Measurements from ENCODE around the gene RFLNA. TPM values are rescaled to one million over a fixed set of nuclear protein-coding genes. Genes with fewer than 3 reads are reported as not detected.

The RFLNA gene
- total and polyA plus RNA-seq, 2 of the 13 experiments (the other 11 are each of a cell fraction or from before 2014, with no cell fraction given) = not detected

DNA sequence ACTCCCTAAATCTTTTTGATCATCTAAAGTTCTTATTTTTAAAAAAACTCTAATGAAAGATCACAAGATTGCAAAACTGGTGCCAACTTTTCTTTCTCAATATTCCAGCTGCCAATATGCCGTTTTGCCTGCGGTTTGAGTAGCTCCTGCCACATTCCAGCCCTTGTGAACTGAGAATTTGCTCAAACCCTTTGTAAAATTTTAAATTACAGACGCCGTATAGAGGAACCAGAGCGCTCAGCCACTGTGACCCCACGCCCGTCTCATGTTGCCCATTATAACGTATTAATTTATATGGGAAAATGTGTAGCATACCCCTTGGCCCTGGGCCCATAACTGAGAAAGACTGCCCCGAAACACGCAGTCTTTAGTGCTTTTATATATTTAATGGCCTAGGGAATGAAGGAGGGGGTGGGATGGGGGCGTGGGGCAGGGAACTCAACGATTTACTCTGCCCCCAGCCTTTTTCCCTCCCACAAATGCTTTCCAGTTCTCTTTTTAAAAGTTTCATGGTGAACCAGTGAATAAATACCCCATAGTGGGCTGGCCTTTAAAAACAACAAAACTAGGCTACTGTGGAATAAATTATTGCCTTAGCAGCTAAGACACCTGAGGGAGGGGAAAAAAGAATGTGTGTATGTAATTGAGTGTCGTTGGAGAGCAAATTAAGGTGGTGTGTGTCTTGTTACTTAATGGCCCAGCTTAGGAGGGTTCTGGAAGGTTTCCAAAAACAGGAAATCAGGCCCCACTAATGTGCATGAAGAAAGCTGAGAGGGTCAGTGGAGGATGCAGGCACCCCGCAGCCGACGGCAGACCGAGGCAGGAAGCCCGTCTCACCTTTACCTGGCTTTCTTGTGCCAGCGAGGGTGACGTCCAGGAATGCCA lies 45.7 kb upstream of the RFLNA start:
- ChIA-PET POLR2A (no interaction called here), CTCF (ENCODE audit: low intra/inter-chr PET ratio, low total read pairs) (no interaction called here)
- BruUV-seq (replicated peaks) = no TSS peak
- no peaks in the 10 kb centered on the region for H3K9me3 ChIP-seq (ENCODE audit: low read length)
- H3K27ac ChIP-seq (ENCODE audit: extremely low read length, insufficient read depth, low read length) = no peak overlapping the region
- in situ Hi-C loops (cut with HindIII; ENCODE audit: extremely low pct_ligation_motif_present, low pct_unique_long_range_greater_than_20kb) = no loop called here
- ATAC-seq (no peak), DNase-seq (ENCODE audit: low spot score) (no peak), FAIRE-seq (no peak)
- TF ChIP-seq DRAP1 (CRISPR knock-in tag; IDR thresholded peaks at IDR 0.05) = no peak
- no peak for TF ChIP-seq HBP1 (CRISPR knock-in tag; IDR thresholded peaks at IDR 0.05; ENCODE audit: low read depth)
- TF ChIP-seq ATF1 (CRISPR knock-in tag; IDR thresholded peaks at IDR 0.05) = no peak
- TF ChIP-seq, protein P1, sequence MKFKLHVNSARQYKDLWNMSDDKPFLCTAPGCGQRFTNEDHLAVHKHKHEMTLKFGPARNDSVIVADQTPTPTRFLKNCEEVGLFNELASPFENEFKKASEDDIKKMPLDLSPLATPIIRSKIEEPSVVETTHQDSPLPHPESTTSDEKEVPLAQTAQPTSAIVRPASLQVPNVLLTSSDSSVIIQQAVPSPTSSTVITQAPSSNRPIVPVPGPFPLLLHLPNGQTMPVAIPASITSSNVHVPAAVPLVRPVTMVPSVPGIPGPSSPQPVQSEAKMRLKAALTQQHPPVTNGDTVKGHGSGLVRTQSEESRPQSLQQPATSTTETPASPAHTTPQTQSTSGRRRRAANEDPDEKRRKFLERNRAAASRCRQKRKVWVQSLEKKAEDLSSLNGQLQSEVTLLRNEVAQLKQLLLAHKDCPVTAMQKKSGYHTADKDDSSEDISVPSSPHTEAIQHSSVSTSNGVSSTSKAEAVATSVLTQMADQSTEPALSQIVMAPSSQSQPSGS (CRISPR knock-in tag; IDR thresholded peaks at IDR 0.05) = no peak
- no peak for TF ChIP-seq HDAC2 (CRISPR knock-in tag; IDR thresholded peaks at IDR 0.05)
- TF ChIP-seq ZNF343 (CRISPR knock-in tag; IDR thresholded peaks at IDR 0.05) = no peak
- TF ChIP-seq, protein P2, sequence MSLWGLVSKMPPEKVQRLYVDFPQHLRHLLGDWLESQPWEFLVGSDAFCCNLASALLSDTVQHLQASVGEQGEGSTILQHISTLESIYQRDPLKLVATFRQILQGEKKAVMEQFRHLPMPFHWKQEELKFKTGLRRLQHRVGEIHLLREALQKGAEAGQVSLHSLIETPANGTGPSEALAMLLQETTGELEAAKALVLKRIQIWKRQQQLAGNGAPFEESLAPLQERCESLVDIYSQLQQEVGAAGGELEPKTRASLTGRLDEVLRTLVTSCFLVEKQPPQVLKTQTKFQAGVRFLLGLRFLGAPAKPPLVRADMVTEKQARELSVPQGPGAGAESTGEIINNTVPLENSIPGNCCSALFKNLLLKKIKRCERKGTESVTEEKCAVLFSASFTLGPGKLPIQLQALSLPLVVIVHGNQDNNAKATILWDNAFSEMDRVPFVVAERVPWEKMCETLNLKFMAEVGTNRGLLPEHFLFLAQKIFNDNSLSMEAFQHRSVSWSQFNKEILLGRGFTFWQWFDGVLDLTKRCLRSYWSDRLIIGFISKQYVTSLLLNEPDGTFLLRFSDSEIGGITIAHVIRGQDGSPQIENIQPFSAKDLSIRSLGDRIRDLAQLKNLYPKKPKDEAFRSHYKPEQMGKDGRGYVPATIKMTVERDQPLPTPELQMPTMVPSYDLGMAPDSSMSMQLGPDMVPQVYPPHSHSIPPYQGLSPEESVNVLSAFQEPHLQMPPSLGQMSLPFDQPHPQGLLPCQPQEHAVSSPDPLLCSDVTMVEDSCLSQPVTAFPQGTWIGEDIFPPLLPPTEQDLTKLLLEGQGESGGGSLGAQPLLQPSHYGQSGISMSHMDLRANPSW (CRISPR knock-in tag; IDR thresholded peaks at IDR 0.05; ENCODE audit: borderline replicate concordance) = no peak
- no peak for TF ChIP-seq NFKB2 (CRISPR knock-in tag; IDR thresholded peaks at IDR 0.05; ENCODE audit: borderline replicate concordance)
- TF ChIP-seq FOXC1 (CRISPR knock-in tag; IDR thresholded peaks at IDR 0.05; ENCODE audit: borderline replicate concordance) = no peak
- TF ChIP-seq MEIS1 (CRISPR knock-in tag; IDR thresholded peaks at IDR 0.05; ENCODE audit: borderline replicate concordance) = no peak
- no peak for TF ChIP-seq RNF219 (CRISPR knock-in tag; IDR thresholded peaks at IDR 0.05)
- TF ChIP-seq ZNF556 (CRISPR knock-in tag; IDR thresholded peaks at IDR 0.05; ENCODE audit: borderline replicate concordance) = no peak
- no peak for TF ChIP-seq ZNF496 (CRISPR knock-in tag; IDR thresholded peaks at IDR 0.05; ENCODE audit: insufficient replicate concordance)
- no peak for TF ChIP-seq STAG1 (CRISPR knock-in tag; IDR thresholded peaks at IDR 0.05)
- H3K9ac ChIP-seq (ENCODE audit: insufficient read depth, low read depth, low read length) = no peak overlapping the region
- intact Hi-C loops (cut with micrococcal nuclease; ENCODE audit: unreplicated experiment) = no loop called here
- H3K79me2 ChIP-seq (ENCODE audit: insufficient read depth, low read length) = no peaks in the 10 kb centered on the region
- peaks cover 1 to 41% of the 10 kb centered on the region in 2 experiments; a peak in 2 of 5 replicates for H3K27me3 ChIP-seq (ENCODE audit: control insufficient read depth in 1 of 2, insufficient read depth in 2 of 2, low read length in 2 of 2)
- no peaks in the 10 kb centered on the region for H3K36me3 ChIP-seq (replicated peaks in 1 of 2; ENCODE audit: control insufficient read depth in 1 of 2, insufficient read depth in 2 of 2, low read length in 2 of 2)
- H3K4me3 ChIP-seq (replicated peaks in 1 of 3; ENCODE audit: insufficient read depth in 1 of 3, low read depth in 2 of 3, low read length in 3 of 3) = no peak overlapping the region
- 55% methylated on average over 19 of the region's 20 CpGs for WGBS (ENCODE audit: low lambda C conversion rate)
- H3K4me1 ChIP-seq (ENCODE audit: insufficient read depth, low read length) = peaks cover 8% of the 10 kb centered on the region
- H2AFZ ChIP-seq (ENCODE audit: low read length) = no peak overlapping the region
- H4K20me1 ChIP-seq (ENCODE audit: insufficient read depth, low read length) = no peaks in the 10 kb centered on the region
- no peak overlapping the region for H3K4me2 ChIP-seq (ENCODE audit: low read depth, low read length)
